AG10803 (cell line): Measurements from ENCODE around the gene PARVA.

Experiments used
- DNase-seq: peaks from one replicate; pipeline ENCODE4 v3.0.0; 2010; ENCODE audit warnings: low read depth
- H3K4me3 ChIP-seq: 2 replicates; pipeline ENCODE4 v1.5.1; 2011; ENCODE audit warnings: mild to moderate bottlenecking, low read length, control low read depth
- CTCF ChIP-seq: conservative IDR thresholded peaks from 2 replicates; pipeline ENCODE4 v1.5.1; 2011; ENCODE audit warnings: mild to moderate bottlenecking, low read length, control low read depth, inconsistent platforms

PARVA gene

GRCh38 chr11:12480401-12480800, 103.0 kb downstream of the PARVA start:
- no peak overlapping the region for H3K4me3 ChIP-seq
- no peak for TF ChIP-seq CTCF
- no peak for DNase-seq

- TF ChIP-seq CTCF: no peak
- no peak overlapping the region for H3K4me3 ChIP-seq
- no peak for DNase-seq
Observed at GRCh38 chr11:12482839-12483238, 105.5 kb downstream of the PARVA start.

DNA sequence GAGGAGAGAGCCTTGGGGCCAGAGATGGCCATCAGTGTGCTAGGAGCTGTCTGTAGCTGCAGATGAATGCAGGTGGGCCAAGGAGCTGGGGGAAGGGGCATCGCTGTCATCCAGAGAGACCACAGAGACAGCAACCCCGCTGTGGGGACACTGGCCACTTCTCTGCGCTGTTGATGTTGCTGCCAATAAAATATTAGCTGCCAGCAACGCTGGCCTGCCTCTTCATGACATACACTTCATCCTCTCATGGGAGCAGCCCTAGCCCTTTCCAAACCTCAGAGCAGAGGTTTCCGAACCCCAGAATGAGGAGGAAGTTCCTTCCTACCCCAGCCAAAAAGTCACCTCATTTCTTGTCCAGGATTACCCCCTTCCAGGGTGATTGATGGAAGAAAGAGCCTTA, 106.2 kb downstream of the PARVA start:
- H3K4me3 ChIP-seq: no peak overlapping the region
- no peak for DNase-seq
- no peak for TF ChIP-seq CTCF

- H3K4me3 ChIP-seq: no peak overlapping the region
- DNase-seq: no peak
- peak; percentile 49 for TF ChIP-seq CTCF
Observed at GRCh38 chr11:12485328-12485727, 108.0 kb downstream of the PARVA start.

- DNase-seq: no peak
- TF ChIP-seq CTCF: no peak
- no peak overlapping the region for H3K4me3 ChIP-seq
Observed at GRCh38 chr11:12489246-12489772, 111.9 kb downstream of the PARVA start.

DNA sequence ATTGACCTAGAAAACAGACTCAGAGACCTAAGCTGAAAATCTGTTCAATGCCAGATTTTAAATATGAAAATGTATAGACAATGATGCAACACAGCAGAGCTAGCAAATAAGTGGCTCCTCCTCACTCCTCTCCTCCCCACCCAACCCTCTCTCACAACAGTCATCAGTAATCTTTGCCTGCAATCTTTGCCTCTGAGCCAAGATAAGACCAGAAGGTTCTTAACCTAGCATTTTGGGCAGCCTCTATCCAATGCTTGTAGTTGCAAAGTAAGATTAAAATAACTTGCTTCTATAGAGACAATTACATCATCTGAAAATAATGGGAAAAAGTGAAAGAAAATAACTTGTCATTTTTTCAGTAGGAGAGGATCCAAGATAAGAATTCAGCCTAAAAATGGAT, 117.3 kb downstream of the PARVA start:
- peak; percentile 59 for DNase-seq
- no peak overlapping the region for H3K4me3 ChIP-seq
- TF ChIP-seq CTCF: no peak

- TF ChIP-seq CTCF: 0 out of 2 replicates have a peak, but pooled peaks have one; percentile 13
- no peak overlapping the region for H3K4me3 ChIP-seq
- no peak for DNase-seq
Observed at GRCh38 chr11:12496181-12497025, 119.0 kb downstream of the PARVA start.
